ENCODE results near the gene LMBR1.

The LMBR1 gene

GRCh38 chr7:156682928-156683327 is 210.1 kb downstream of the LMBR1 start:
- DNase-seq, result no peak

GRCh38 chr7:156680281-156680680 is 212.7 kb downstream of the LMBR1 start:
- DNase-seq, result no peak

GRCh38 chr7:156677374-156678054 is 215.5 kb downstream of the LMBR1 start:
- DNase-seq, result no peak

- DNase-seq, result no peak
Observed at GRCh38 chr7:156676263-156676662, 216.7 kb downstream of the LMBR1 start.

- no peak for DNase-seq
Observed at GRCh38 chr7:156675721-156676120, 217.3 kb downstream of the LMBR1 start.

- DNase-seq, result no peak
Observed at GRCh38 chr7:156673902-156674301, 219.1 kb downstream of the LMBR1 start.

GRCh38 chr7:156673454-156673853 is 219.5 kb downstream of the LMBR1 start:
- no peak for DNase-seq

- DNase-seq, result no peak
Observed at GRCh38 chr7:156669035-156669828, 223.8 kb downstream of the LMBR1 start.

- no peak for DNase-seq
Observed at GRCh38 chr7:156668130-156668741, 224.7 kb downstream of the LMBR1 start.

GRCh38 chr7:156667110-156667426 is 225.9 kb downstream of the LMBR1 start:
- DNase-seq, result no peak

GRCh38 chr7:156666368-156667109 is 226.4 kb downstream of the LMBR1 start:
- no peak for DNase-seq

- no peak for DNase-seq
Observed at GRCh38 chr7:156665101-156665500, 227.9 kb downstream of the LMBR1 start.

- no peak for DNase-seq
Observed at GRCh38 chr7:156662277-156662676, 230.7 kb downstream of the LMBR1 start.

- no peak for DNase-seq
Observed at GRCh38 chr7:156661637-156662036, 231.3 kb downstream of the LMBR1 start.

GRCh38 chr7:156659961-156660360 is 233.0 kb downstream of the LMBR1 start:
- no peak for DNase-seq

- no peak for DNase-seq
Observed at GRCh38 chr7:156659203-156659602, 233.8 kb downstream of the LMBR1 start.

- no peak for DNase-seq
Observed at GRCh38 chr7:156657681-156658080, 235.3 kb downstream of the LMBR1 start.

- no peak for DNase-seq
Observed at GRCh38 chr7:156656598-156656997, 236.4 kb downstream of the LMBR1 start.

- no peak for DNase-seq
Observed at GRCh38 chr7:156655983-156656382, 237.0 kb downstream of the LMBR1 start.

- no peak for DNase-seq
Observed at GRCh38 chr7:156655251-156655650, 237.7 kb downstream of the LMBR1 start.

GRCh38 chr7:156654511-156655234 is 238.3 kb downstream of the LMBR1 start:
- DNase-seq, result no peak

- no peak for DNase-seq
Observed at GRCh38 chr7:156652886-156653568, 240.0 kb downstream of the LMBR1 start.
